ENCODE results near the gene CFAP210.

CFAP210 gene

GRCh38 chr2:169694113-169694893 is at the start of gene CFAP210, which contains the start of gene PHOSPHO2:
Gene CFAP210 (minus strand): TSS chr2:169694405. CDS start chr2:169694327, 78 bp downstream.
Gene PHOSPHO2 (plus strand): TSS chr2:169694469. CDS start chr2:169700972, 6,503 bp downstream.
- peak; percentile 98 for DNase-seq

DNA sequence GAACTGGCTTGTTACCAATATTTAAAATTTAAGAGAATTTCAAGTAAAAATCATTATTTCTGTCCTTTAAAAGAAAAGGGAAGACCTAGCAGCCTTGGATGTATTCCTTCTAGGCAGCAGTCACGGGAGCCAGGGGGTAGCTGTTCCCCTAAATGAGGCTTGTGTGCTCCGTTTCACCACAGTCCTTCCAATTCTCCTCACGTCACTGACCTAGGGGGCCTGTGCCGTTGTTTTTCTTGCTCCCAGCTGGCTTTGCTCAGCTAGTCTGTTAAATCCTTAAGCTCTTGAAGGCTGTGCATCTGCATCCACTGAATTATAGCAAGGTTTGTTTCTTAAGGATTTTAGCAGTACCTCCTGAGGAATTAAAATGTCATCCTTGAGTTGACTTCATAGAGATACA is 49.3 kb upstream of the CFAP210 start:
- no peak for DNase-seq

GRCh38 chr2:169739351-169739750 is 45.1 kb upstream of the CFAP210 start:
- DNase-seq, result no peak

GRCh38 chr2:169738566-169739229 is 44.5 kb upstream of the CFAP210 start:
- no peak for DNase-seq

DNA sequence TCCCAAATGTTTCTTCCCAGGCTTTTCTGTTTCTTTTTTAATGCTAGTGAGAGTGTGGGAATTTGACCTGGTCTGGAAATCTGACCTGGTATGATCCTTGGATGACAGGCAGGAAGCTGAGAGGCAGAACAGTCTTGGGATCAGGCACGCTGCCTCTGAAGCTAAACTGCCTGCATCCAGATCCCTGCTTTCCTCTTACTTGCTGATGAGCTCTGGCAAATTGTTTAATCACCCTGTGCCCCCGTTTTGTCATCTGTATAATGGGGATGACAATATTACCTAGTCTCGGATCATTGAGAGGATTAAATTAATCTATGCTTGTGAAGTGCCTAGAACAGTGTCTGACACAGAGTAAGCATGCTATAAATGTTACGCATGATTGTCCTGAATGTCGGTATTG is 42.7 kb upstream of the CFAP210 start:
- no peak for DNase-seq

GRCh38 chr2:169735623-169736022 is 41.4 kb upstream of the CFAP210 start:
- no peak for DNase-seq

GRCh38 chr2:169734169-169734847 is 40.1 kb upstream of the CFAP210 start:
- peak; percentile 33 for DNase-seq

- DNase-seq, result no peak
These were observed 38.6 kb upstream of the CFAP210 start for GRCh38 chr2:169732583-169733358.

DNA sequence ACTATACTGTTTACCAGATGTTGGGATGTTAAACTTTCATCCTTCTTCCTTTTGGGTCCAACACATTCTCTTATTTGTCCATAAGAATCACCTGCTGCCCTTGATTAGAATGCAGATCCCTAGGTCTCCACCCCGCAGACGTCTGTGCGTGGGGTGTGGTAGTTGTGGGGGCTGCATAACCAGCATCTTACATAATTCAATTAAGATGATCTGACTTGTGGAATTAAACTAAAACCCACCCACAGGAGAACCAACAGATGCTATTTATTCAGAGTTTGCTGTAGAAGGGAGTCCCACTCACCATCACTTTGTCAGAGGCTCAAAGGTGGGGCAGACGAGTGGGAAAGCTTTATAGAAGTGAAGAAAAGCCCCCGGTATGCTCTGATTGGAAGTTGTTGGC is 37.9 kb upstream of the CFAP210 start:
- no peak for DNase-seq

GRCh38 chr2:169729274-169729605 is 35.0 kb upstream of the CFAP210 start:
- no peak for DNase-seq

GRCh38 chr2:169727065-169727464 is 32.9 kb upstream of the CFAP210 start:
- DNase-seq, result no peak

GRCh38 chr2:169721016-169721415 is 26.8 kb upstream of the CFAP210 start:
- DNase-seq, result no peak

GRCh38 chr2:169718930-169719504 is 24.8 kb upstream of the CFAP210 start:
- no peak for DNase-seq

- no peak for DNase-seq
These were observed 23.5 kb upstream of the CFAP210 start for GRCh38 chr2:169717691-169718063.

DNA sequence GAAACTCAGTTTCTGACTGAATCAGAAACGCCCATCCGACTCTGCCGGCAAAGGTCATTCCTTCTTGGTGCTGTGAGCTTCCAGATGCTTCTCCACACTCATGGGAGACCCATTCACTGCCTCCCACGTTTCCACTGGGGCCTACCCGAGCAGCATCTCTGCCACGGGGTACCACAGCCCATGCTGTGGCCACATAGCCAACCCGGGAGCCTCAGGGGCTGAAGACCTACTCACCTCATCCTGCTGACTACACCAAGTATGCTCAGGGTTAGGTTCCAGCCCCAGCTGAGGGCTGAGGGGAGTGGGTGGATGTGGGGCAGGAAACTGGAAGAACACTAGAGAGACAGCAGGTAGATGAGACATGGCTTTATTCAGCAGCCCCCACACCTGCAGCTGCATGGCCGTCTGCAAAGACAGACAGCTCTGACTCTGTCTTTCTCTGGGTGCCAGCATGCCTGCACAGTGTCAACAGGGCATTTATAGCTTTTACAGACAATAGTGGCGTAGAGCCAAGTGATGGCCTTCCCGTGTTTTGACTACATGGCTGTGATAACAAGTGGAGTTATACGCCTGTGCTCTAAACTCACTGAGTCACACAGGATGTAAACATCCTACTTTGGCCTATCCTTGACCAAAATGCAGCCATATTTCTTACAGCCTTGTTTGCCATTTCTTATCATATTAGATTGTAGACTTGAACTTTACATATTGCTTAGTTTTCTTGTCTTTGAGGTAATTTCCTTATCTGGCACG is 22.9 kb upstream of the CFAP210 start:
- DNase-seq, result no peak

DNA sequence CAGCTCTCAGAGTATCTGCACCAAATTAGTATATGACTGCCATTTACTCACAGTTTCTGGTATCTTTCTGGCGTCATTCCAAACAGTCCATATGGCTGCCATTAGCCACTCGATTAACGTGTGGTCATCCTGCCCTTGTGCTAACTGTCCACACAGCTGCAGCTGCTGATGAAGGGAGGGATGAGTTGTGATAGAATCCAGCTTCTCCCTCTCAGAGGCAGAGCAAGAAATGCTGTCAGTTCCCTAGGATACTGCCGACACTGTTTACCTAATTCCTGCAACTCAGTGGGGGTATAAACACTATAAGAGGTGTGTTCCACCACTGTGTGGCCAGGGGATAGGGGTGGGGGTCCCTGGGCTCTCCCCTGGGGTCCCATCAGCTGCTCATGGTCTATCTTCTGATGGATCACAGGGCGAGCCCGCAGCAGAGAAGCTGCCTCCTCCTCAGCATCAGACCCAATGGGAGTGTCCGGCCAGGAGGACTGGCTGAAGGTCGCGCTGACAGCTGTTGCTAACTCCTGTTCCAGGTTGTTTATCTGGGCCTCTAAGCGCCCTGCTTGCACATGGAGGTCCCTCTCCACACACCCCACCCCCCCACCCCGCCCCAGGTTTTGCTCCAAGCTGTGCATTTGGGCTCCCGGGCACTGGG is 22.2 kb upstream of the CFAP210 start:
- no peak for DNase-seq

DNA sequence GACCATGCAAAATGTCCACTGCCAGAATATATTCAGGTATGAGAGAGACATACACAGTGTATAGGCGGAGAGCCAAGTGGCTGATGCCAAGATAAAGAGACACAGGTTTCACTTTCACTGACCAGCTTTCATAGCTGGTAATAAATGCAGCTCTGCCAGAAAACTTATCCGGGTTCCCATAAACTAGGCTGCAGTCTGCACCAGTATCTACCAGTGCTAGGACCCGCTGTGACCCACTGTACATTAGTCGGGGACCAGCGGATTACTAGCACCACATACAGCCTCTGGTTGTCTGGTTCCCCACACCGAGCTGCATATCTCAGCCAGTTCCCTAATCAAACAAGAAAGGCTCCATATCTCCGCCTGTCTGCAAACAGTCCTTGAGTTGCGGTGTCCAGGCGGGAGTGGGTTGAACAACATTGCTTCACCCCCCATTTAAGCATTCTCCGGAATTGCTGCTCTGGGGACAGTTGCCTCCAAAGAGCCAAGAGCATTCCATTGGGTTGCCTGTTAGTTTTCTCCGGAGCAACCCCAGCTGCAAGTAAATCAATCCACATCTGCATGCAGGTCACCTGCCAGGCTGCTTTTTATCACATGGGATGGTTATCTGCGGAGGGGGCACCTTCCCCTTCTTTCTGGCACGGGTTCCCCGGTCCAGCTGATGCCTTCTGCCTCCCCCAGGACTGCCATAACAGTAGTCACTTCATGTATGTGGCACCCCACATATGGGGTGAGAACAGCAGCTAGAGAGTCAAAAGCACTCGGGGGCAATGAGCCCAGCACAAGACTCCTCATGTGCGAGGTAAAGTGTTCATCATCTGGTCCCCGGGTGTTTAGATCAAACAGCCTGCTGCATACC is 21.4 kb upstream of the CFAP210 start:
- DNase-seq, result no peak

GRCh38 chr2:169714699-169715098 is 20.5 kb upstream of the CFAP210 start:
- DNase-seq, result no peak

DNA sequence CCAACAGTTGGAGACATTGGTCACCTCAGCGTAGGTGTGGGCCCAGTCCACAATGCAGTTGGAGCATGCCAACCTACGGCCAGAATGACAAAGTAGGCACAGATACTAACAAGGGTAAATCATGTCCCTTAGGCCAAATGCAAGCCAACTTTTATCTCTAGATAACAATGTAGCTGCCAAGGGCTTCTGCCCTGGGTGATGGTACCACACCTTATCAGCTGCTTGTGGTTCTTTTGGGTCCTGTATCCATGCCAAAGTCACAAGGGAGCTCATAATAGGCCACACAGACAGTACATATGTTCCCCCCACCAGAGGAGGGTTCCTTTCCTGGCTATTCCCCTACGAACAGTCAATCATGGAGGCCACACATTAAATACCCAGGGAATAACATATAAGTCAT is 19.1 kb upstream of the CFAP210 start:
- DNase-seq, result no peak

- DNase-seq, result no peak
These were observed 18.6 kb upstream of the CFAP210 start for GRCh38 chr2:169712791-169713227.

Measured in activated CD4-positive, CD25-positive, alpha-beta regulatory T cell treated with anti-CD3 and anti-CD28 coated beads, Interleukin-2, amount 50 U/mL, for 72 hours (primary cell).